A549 (cell line): ENCODE data around the gene USP25. TPM values are rescaled to one million over a fixed set of nuclear protein-coding genes. Genes with fewer than 3 reads are reported as not detected.

Experiments
- ATAC-seq, 2 experiments: fragments of 200-7000 bp in 1 of 2; fragments of >200 bp in 1 of 2; cut with Nextera tagmentation in 1 of 2; cut with Tn5 transposase in 1 of 2; 3 replicates each; pipeline versions ENCODE4 v1.8.0 to v1.9.1; 2018 to 2020; ENCODE audit warnings: mild to moderate bottlenecking in 1 of 2, moderate library complexity in 1 of 2
- CTCF ChIA-PET: fragments of 300-600 bp; sonication (Branson Sonifier 250); formaldehyde crosslinking; extraction: SDS; loops from one replicate; lab custom pipeline; 2021; ENCODE audit warnings: antibody characterized with exemption, inconsistent platforms; lab: Yijun Ruan, JAX
- POLR2A ChIA-PET: fragments of 350-600 bp; formaldehyde crosslinking; extraction: SDS; loops from one replicate; lab custom pipeline; 2021; ENCODE audit warnings: antibody characterized with exemption, inconsistent platforms; lab: Yijun Ruan, JAX
- DNase-seq, 2 experiments: peaks; one replicate each; pipeline versions ENCODE4 v3.0.0 to v3.0.0-alpha.2; 2011 to 2016; ENCODE audit warnings: low read depth in 1 of 2, low spot score in 1 of 2
- FAIRE-seq: peaks from 2 replicates; lab custom pipeline; 2011; peaks lifted over from hg19 to GRCh38; lab: Jason Lieb, UNC
- H3K27ac ChIP-seq, 2 experiments: fragments of >200 bp; sonication (Bioruptor Twin); formaldehyde crosslinking; 3 replicates each; pipeline ENCODE4 v1.5.1; 2016 to 2017
- H3K4me1 ChIP-seq: fragments of >200 bp; sonication (Bioruptor Twin); formaldehyde crosslinking; 3 replicates; pipeline ENCODE4 v1.6.1; 2016
- H3K4me2 ChIP-seq: fragments of >200 bp; sonication (Bioruptor Twin); formaldehyde crosslinking; 3 replicates; pipeline ENCODE4 v1.6.1; 2016
- H3K4me3 ChIP-seq: fragments of >200 bp; sonication (Bioruptor Twin); formaldehyde crosslinking; 3 replicates; pipeline ENCODE4 v1.5.1; 2016
- H3K9me3 ChIP-seq: fragments of >200 bp; sonication (Bioruptor Twin); formaldehyde crosslinking; 3 replicates; pipeline ENCODE4 v1.6.1; 2016
- BHLHE40 ChIP-seq: IDR thresholded peaks from 2 replicates; pipeline ENCODE4 v1.6.1; 2012; ENCODE audit warnings: low read depth, low read length, inconsistent platforms
- EHF ChIP-seq: fragments of 250-450 bp; sonication (Bioruptor Pico); IDR thresholded peaks from 2 replicates; pipeline ENCODE4 v1.5.0; 2020; ENCODE audit warnings: mild to moderate bottlenecking
- EP300 ChIP-seq, 2 experiments: fragments of >200 bp; sonication (Bioruptor Twin); formaldehyde crosslinking; IDR thresholded peaks; 2 replicates in 1 of 2; 3 replicates in 1 of 2; pipeline ENCODE4 v1.6.1; 2016 to 2017
- ESRRA ChIP-seq: fragments of 150-350 bp; IDR thresholded peaks from 2 replicates; pipeline ENCODE4 v1.6.1; 2014; ENCODE audit warnings: mild to moderate bottlenecking, low read length, borderline replicate concordance
- FOSL2 ChIP-seq, 2 experiments: fragments of 450-650 bp in 1 of 2; fragments of >200 bp in 1 of 2; sonication (Bioruptor Twin) in 1 of 2; formaldehyde crosslinking; IDR thresholded peaks; 2 replicates each; pipeline versions ENCODE4 v1.5.0 to v1.6.1; 2016 to 2020; ENCODE audit warnings: mild to moderate bottlenecking in 1 of 2, moderate library complexity in 1 of 2
- HDAC2 ChIP-seq: fragments of 200-600 bp; sonication (generic); IDR thresholded peaks from 2 replicates; pipeline ENCODE4 v1.6.1; 2016
- HEYL ChIP-seq: fragments of 250-450 bp; sonication (Bioruptor Pico); IDR thresholded peaks from 2 replicates; pipeline ENCODE4 v1.8.0; 2021; ENCODE audit warnings: mild to moderate bottlenecking, moderate library complexity
- KDM5A ChIP-seq: fragments of 200-600 bp; sonication (generic); IDR thresholded peaks from 2 replicates; pipeline ENCODE4 v1.6.1; 2016; ENCODE audit warnings: antibody characterized with exemption, mild to moderate bottlenecking
- MAZ ChIP-seq: fragments of 150-350 bp; IDR thresholded peaks from 2 replicates; pipeline ENCODE4 v1.6.1; 2014; ENCODE audit warnings: antibody characterized with exemption, low read depth, low read length, borderline replicate concordance
- MYC ChIP-seq: IDR thresholded peaks from 2 replicates; pipeline ENCODE4 v1.6.1; 2012; ENCODE audit warnings: mild to moderate bottlenecking, inconsistent platforms, low read length, improper control_type of control experiment, borderline replicate concordance
- NFE2L2 ChIP-seq: fragments of 150-350 bp; conservative IDR thresholded peaks from 2 replicates; pipeline ENCODE4 v1.6.1; 2014; ENCODE audit warnings: low read length
- TFCP2L1 ChIP-seq: fragments of 250-450 bp; sonication (Bioruptor Pico); IDR thresholded peaks from 2 replicates; pipeline ENCODE4 v1.5.0; 2021; ENCODE audit warnings: mild to moderate bottlenecking
- ZC3H11A ChIP-seq: fragments of 450-650 bp; IDR thresholded peaks from 2 replicates; pipeline ENCODE4 v1.6.1; 2014; ENCODE audit warnings: antibody characterized with exemption, mild to moderate bottlenecking
- WGBS: methylation state at CpG from one replicate; pipeline ENCODE4 v1.1.6; 2017; ENCODE audit errors: missing lambda C conversion rate; 5-methylcytosine and 5-hydroxymethylcytosine counted together
- polyA plus RNA-seq, 4 experiments: library from polyadenylated mRNA; depleted of rRNA in 3 of 4; stranded (reverse); fragments of >200 nt; fragmentation: RNase III in 1 of 4; extraction: RNeasy Plus Mini Kit Qiagen cat#74134 plus additional on column Dnase treatment in 1 of 4; gene quantifications; 2 replicates in 3 of 4; 3 replicates in 1 of 4; pipeline ENCODE4 v1.2.3, GENCODE V29; 2011 to 2017
- TF ChIP-seq, protein P1 (sequence below): fragments of 250-450 bp; sonication (Bioruptor Pico); IDR thresholded peaks from 2 replicates; pipeline ENCODE4 v1.5.0; 2020; ENCODE audit warnings: low read depth, mild to moderate bottlenecking, moderate library complexity
- TF ChIP-seq, protein P2 (sequence below): fragments of >200 bp; sonication (Bioruptor Twin); formaldehyde crosslinking; IDR thresholded peaks from 3 replicates; pipeline ENCODE4 v1.6.1; 2016
- TF ChIP-seq, protein P3 (sequence below): IDR thresholded peaks from 2 replicates; pipeline ENCODE4 v1.6.1; 2012; ENCODE audit warnings: low read depth, borderline replicate concordance
- TF ChIP-seq, protein P4 (sequence below): fragments of 200-600 bp; sonication (generic); IDR thresholded peaks from 2 replicates; pipeline ENCODE4 v1.6.1; 2016; ENCODE audit warnings: antibody characterized with exemption, mild to moderate bottlenecking, moderate library complexity

USP25 gene
- polyA plus RNA-seq, 2 of the 4 experiments (the other 2 are of a cell fraction) = 15.3 to 33.5 TPM

DNA sequence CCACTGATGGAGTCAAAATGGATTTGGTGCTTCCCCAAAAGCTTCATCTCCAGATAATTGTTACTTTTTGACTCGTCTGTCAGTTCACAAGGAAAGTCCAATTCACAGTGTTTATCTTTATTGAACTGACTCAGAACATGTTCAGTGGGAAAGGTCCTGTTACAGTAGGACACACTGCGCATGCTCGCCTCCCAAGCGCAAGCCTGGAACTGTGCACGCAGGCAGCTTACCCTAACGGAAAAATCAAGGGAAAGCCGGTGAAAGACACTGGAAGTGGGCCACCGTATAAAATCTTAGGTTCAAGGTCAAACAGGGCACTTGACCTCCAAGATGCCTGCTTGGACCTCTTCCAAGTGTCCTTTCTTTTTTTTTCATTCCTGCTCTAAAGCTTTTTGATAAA, 174.6 kb downstream of the USP25 start:
- no peak for ATAC-seq
- H3K4me1 ChIP-seq = no peaks in the 10 kb centered on the region
- H3K9me3 ChIP-seq = peaks cover 10% of the 10 kb centered on the region; the same call in 1 of the 3 replicates
- ChIA-PET POLR2A (no interaction called here), CTCF (interaction anchor here (0.6 kb wide), 1 partner anchor 37 kb away, joined by 3 read pairs; no protein-coding TSS in a partner anchor)
- no peak overlapping the region for H3K27ac ChIP-seq
- FAIRE-seq = no peak
- TF ChIP-seq FOSL2 (IDR thresholded peaks at IDR 0.05) (no peak), FOSL2 (CRISPR knock-in tag; IDR thresholded peaks at IDR 0.05) (no peak), ESRRA (no peak), ZC3H11A (no peak), TFCP2L1 (no peak), MYC (no peak), BHLHE40 (no peak), HDAC2 (no peak), MAZ (no peak)
- TF ChIP-seq, protein P1, sequence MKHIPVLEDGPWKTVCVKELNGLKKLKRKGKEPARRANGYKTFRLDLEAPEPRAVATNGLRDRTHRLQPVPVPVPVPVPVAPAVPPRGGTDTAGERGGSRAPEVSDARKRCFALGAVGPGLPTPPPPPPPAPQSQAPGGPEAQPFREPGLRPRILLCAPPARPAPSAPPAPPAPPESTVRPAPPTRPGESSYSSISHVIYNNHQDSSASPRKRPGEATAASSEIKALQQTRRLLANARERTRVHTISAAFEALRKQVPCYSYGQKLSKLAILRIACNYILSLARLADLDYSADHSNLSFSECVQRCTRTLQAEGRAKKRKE (CRISPR knock-in tag) = no peak
- TF ChIP-seq, protein P2, sequence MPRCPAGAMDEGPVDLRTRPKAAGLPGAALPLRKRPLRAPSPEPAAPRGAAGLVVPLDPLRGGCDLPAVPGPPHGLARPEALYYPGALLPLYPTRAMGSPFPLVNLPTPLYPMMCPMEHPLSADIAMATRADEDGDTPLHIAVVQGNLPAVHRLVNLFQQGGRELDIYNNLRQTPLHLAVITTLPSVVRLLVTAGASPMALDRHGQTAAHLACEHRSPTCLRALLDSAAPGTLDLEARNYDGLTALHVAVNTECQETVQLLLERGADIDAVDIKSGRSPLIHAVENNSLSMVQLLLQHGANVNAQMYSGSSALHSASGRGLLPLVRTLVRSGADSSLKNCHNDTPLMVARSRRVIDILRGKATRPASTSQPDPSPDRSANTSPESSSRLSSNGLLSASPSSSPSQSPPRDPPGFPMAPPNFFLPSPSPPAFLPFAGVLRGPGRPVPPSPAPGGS = no peak
- TF ChIP-seq, protein P3, sequence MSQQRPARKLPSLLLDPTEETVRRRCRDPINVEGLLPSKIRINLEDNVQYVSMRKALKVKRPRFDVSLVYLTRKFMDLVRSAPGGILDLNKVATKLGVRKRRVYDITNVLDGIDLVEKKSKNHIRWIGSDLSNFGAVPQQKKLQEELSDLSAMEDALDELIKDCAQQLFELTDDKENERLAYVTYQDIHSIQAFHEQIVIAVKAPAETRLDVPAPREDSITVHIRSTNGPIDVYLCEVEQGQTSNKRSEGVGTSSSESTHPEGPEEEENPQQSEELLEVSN = no peak
- no peak overlapping the region for H3K4me2 ChIP-seq
- no peak overlapping the region for H3K4me3 ChIP-seq
- DNase-seq = no peak
- 85% methylated on average over 8 of the region's 8 CpGs for WGBS

DNA sequence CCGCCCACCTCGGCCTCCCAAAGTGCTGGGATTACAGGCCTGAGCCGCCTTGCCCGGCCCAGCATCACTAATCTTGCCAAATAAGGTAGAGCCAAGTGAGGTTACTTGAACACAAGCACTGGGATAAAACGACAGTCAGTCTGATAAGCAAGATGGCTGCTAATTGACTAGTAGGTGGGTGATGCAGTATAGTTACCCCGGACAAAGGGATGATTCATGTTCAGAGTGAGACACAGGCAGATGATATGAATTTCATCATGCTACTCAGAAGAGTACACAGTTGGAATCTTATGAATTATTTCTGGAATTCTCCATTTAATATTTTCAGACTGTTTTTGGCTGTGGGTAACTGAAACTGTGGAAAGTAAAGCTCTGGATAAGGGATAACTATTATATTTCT, 178.4 kb downstream of the USP25 start:
- 71% methylated on average over 6 of the region's 6 CpGs for WGBS
- no peak overlapping the region for H3K4me2 ChIP-seq
- no peak overlapping the region for H3K4me3 ChIP-seq
- no peak overlapping the region for H3K27ac ChIP-seq
- POLR2A ChIA-PET = no interaction called here
- TF ChIP-seq BHLHE40 (no peak), EHF (CRISPR knock-in tag) (no peak)
- TF ChIP-seq, protein P1 (CRISPR knock-in tag) = no peak
- TF ChIP-seq, all 56 proteins: peak for 0
- Histone ChIP-seq H3K4me1 (no peaks in the 10 kb centered on the region), H3K9me3 (0 out of 3 replicates have a peak, but pooled peaks cover 2% of the 10 kb centered on the region)
- CTCF ChIA-PET = interaction anchor here (0.6 kb wide), 1 partner anchor 45 kb away, joined by 3 read pairs; no protein-coding TSS in a partner anchor
- no peak for DNase-seq
- peak in 1 of 2 experiments; percentile 28; a peak in 1 of 6 replicates for ATAC-seq
- FAIRE-seq = no peak

DNA sequence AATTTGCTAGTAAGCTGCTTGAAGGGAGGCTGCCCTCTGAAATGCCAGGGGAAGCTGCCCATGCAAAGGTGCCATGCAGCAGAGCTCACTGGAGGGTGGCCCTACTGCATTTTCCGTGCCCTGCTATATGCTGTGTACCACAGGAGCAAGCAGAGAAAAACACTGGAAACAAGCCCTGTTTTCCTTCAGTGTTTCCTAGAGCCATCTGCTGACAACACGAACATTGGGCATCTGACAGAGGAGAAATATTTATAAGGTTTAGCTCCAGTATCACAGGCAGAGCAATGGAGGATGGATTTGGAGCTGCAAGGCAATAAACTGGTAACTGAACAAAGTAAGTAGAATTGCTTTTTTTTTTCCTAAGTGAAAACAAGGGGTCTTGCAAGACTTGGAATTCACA, 198.4 kb downstream of the USP25 start:
- H3K27ac ChIP-seq = no peak overlapping the region
- FAIRE-seq (no peak), ATAC-seq (no peak), DNase-seq (no peak)
- no peaks in the 10 kb centered on the region for H3K9me3 ChIP-seq
- ChIA-PET CTCF (interaction anchor here (0.6 kb wide), 1 partner anchor 115 kb away, joined by 4 read pairs; no protein-coding TSS in a partner anchor), POLR2A (no interaction called here)
- TF ChIP-seq, protein P4, sequence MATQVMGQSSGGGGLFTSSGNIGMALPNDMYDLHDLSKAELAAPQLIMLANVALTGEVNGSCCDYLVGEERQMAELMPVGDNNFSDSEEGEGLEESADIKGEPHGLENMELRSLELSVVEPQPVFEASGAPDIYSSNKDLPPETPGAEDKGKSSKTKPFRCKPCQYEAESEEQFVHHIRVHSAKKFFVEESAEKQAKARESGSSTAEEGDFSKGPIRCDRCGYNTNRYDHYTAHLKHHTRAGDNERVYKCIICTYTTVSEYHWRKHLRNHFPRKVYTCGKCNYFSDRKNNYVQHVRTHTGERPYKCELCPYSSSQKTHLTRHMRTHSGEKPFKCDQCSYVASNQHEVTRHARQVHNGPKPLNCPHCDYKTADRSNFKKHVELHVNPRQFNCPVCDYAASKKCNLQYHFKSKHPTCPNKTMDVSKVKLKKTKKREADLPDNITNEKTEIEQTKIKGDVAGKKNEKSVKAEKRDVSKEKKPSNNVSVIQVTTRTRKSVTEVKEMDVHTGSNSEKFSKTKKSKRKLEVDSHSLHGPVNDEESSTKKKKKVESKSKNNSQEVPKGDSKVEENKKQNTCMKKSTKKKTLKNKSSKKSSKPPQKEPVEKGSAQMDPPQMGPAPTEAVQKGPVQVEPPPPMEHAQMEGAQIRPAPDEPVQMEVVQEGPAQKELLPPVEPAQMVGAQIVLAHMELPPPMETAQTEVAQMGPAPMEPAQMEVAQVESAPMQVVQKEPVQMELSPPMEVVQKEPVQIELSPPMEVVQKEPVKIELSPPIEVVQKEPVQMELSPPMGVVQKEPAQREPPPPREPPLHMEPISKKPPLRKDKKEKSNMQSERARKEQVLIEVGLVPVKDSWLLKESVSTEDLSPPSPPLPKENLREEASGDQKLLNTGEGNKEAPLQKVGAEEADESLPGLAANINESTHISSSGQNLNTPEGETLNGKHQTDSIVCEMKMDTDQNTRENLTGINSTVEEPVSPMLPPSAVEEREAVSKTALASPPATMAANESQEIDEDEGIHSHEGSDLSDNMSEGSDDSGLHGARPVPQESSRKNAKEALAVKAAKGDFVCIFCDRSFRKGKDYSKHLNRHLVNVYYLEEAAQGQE = no peak
- TF ChIP-seq NFE2L2 (no peak), EP300 (IDR thresholded peaks at IDR 0.05) (no peak), KDM5A (no peak), HEYL (CRISPR knock-in tag) (no peak)
- H3K4me3 ChIP-seq = no peak overlapping the region
- WGBS = 60% methylated on average over 2 of the region's 2 CpGs
- no peaks in the 10 kb centered on the region for H3K4me1 ChIP-seq
- H3K4me2 ChIP-seq = no peak overlapping the region
